K562 (cell line): ENCODE results near the gene TMEM39A. TPM values are rescaled to one million over a fixed set of nuclear protein-coding genes. Genes with fewer than 3 reads are reported as not detected.

Experiments
- ATF2 ChIP-seq: sonication (generic); formaldehyde crosslinking; IDR thresholded peaks from 2 replicates; pipeline ENCODE4 v1.8.1; 2022; ENCODE audit warnings: missing genetic modification reagents
- GATA2 ChIP-seq: sonication (generic); formaldehyde crosslinking; IDR thresholded peaks from 2 replicates; pipeline ENCODE4 v1.4.0; 2020; ENCODE audit warnings: mild to moderate bottlenecking, missing genetic modification reagents
- HOXB6 ChIP-seq: fragments of 250-450 bp; sonication (Bioruptor Pico); IDR thresholded peaks from 2 replicates; pipeline ENCODE4 v1.5.1; 2022; ENCODE audit warnings: mild to moderate bottlenecking, borderline replicate concordance
- NCOR1 ChIP-seq: fragments of 450-650 bp; IDR thresholded peaks from 2 replicates; pipeline ENCODE4 v1.6.1; 2016; ENCODE audit warnings: mild to moderate bottlenecking, moderate library complexity
- NFIX ChIP-seq: fragments of 250-450 bp; sonication (Bioruptor Pico); IDR thresholded peaks from 2 replicates; pipeline ENCODE4 v1.4.0; 2020; ENCODE audit warnings: low read depth, mild to moderate bottlenecking, moderate library complexity
- NR3C1 ChIP-seq: sonication (generic); formaldehyde crosslinking; IDR thresholded peaks from 2 replicates; pipeline ENCODE4 v1.8.1; 2022; ENCODE audit warnings: missing genetic modification reagents
- PHTF2 ChIP-seq: fragments of 250-450 bp; sonication (Bioruptor Pico); IDR thresholded peaks from 2 replicates; pipeline ENCODE4 v1.5.0; 2021; ENCODE audit warnings: mild to moderate bottlenecking
- SRF ChIP-seq, 2 experiments: fragments of 250-450, 450-650 bp in 1 of 2; sonication (Bioruptor Pico) in 1 of 2; sonication (generic) in 1 of 2; formaldehyde crosslinking; IDR thresholded peaks; 2 replicates each; pipeline versions ENCODE4 v1.5.0 to v1.5.1; 2020 to 2022; ENCODE audit warnings: mild to moderate bottlenecking in 1 of 2, missing genetic modification reagents in 1 of 2
- UBTF ChIP-seq, 2 experiments: IDR thresholded peaks; 2 replicates each; pipeline ENCODE4 v1.6.1; 2012; ENCODE audit warnings: improper control_type of control experiment in 2 of 2, low read depth in 2 of 2, low read length in 2 of 2, borderline replicate concordance in 1 of 2
- ZBTB7A ChIP-seq: IDR thresholded peaks from 2 replicates; pipeline ENCODE4 v1.6.1; 2011; ENCODE audit warnings: low read depth, mild to moderate bottlenecking, low read length, moderate library complexity, borderline replicate concordance; ENCODE audit not compliant: control insufficient read depth
- ZBTB8A ChIP-seq: fragments of 450-650 bp; IDR thresholded peaks from 2 replicates; pipeline ENCODE4 v1.6.1; 2018; ENCODE audit warnings: mild to moderate bottlenecking, moderate library complexity; ENCODE audit not compliant: partially characterized antibody
- ZFP91 ChIP-seq: sonication (generic); formaldehyde crosslinking; IDR thresholded peaks from 2 replicates; pipeline ENCODE4 v1.8.0; 2022; ENCODE audit warnings: mild to moderate bottlenecking, missing genetic modification reagents
- ZNF143 ChIP-seq: sonication (generic); formaldehyde crosslinking; IDR thresholded peaks from 2 replicates; pipeline ENCODE4 v1.9.0; 2022; ENCODE audit warnings: mild to moderate bottlenecking, missing genetic modification reagents
- polyA plus RNA-seq, 8 experiments: library from polyadenylated mRNA; depleted of rRNA in 4 of 8; stranded (reverse) in 5 of 8; unstranded in 3 of 8; fragments of >200 nt; fragmentation: Nextera tagmentation in 2 of 8; fragmentation: Illumina TruSeq in 1 of 8; extraction: Ambion mirVana in 2 of 8; extraction: Trizol in 1 of 8; gene quantifications; 2 replicates each; pipeline versions ENCODE4 v1.2.1 to v1.2.3, GENCODE V29; 2011 to 2014; ENCODE audit warnings: inconsistent platforms in 1 of 8, missing spikeins in 1 of 8
- total RNA-seq, 7 experiments: library from RNA; depleted of rRNA in 6 of 7; stranded (reverse); fragments of >200 nt in 6 of 7; fragmentation: Illumina TruSeq in 2 of 7; extraction: Trizol in 2 of 7; gene quantifications; 2 replicates each; pipeline versions ENCODE4 v1.2.1 to v1.2.3, GENCODE V29; 2011 to 2021; ENCODE audit warnings: low replicate concordance in 1 of 7

TMEM39A gene
- total and polyA plus RNA-seq, 9 of the 15 experiments (the other 6 are each of a cell fraction or from before 2014, with no cell fraction given), result 12.0 to 41.5 (median 15.4) TPM

GRCh38 chr3:119463171-119464169 lies at the start of gene TMEM39A (continued):
- TF ChIP-seq ATF2 (CRISPR knock-in tag), result peak; percentile 66; the same call in 1 of the 2 replicates
- no peak for TF ChIP-seq ZFP91 (CRISPR knock-in tag)
- TF ChIP-seq NR3C1 (CRISPR knock-in tag), result no peak
- TF ChIP-seq SRF (CRISPR knock-in tag; IDR thresholded peaks at IDR 0.05), result 0 out of 4 replicates have a peak, but pooled peaks of 1 of the 2 experiments have one; percentile 52
- no peak for TF ChIP-seq NFIX (CRISPR knock-in tag)
- no peak for TF ChIP-seq ZNF143 (CRISPR knock-in tag)
- TF ChIP-seq UBTF (IDR thresholded peaks at IDR 0.05; ENCODE audit: borderline replicate concordance in 1 of 2, low read depth in 2 of 2, low read length in 2 of 2), result no peak
- TF ChIP-seq HOXB6 (CRISPR knock-in tag), result no peak
- no peak for TF ChIP-seq PHTF2 (CRISPR knock-in tag)
- TF ChIP-seq ZBTB8A, result no peak
- TF ChIP-seq NCOR1, result peak; percentile 25
- no peak for TF ChIP-seq ZBTB7A
- TF ChIP-seq GATA2, result peak; percentile 62; the same call in 1 of the 2 replicates
